ENCODE results near the gene CAMSAP1.

DNA sequence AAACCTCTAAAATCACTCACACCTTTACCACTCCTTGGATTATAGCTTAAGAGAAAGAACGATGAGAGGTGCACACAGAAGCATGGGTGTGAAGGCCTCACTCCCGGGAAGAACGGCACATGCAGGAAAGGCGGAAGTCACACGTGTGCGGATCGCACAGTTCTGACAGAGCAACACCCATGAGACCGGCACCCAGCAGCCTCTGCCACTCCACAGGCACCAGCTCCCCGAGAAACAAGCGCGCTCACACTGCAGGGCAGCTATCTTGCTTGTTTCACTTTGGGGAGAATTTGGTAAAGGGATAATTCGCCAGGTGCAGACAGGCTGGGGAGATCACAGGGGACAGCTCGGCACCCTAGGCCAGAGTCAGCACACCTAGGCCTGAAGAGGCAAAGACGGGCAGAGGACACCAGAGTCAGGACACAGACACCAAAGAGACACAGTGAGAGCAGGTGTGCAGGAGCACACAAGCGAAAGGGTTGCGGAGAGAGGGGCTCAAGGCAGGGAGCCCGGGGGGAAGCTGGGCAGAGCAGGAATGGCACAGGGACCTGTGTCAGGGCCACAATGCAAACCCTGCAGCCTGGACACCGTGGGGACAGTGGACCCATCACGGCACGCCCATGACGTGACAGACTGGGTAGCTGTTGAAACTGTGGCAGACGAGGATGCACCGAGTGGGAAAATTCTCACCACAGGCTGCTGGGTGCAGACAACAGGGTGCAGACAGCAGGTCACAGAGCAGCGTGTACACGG is 81.7 kb downstream of the CAMSAP1 start:
- TF ChIP-seq CTCF (IDR thresholded peaks at IDR 0.05 in 2 of 3, conservative IDR thresholded peaks at IDR 0.05 in 1 of 3; ENCODE audit: control insufficient read depth in 2 of 3, extremely low read depth in 1 of 3, insufficient read depth in 1 of 3, low read depth in 3 of 3, low read length in 3 of 3), result no peak
- TF ChIP-seq TCF7 (IDR thresholded peaks at IDR 0.05; ENCODE audit: borderline replicate concordance), result no peak
- TF ChIP-seq KLF5 (IDR thresholded peaks at IDR 0.05; ENCODE audit: partially characterized antibody), result no peak
- no peak for TF ChIP-seq POLR2AphosphoS2 (IDR thresholded peaks at IDR 0.05; ENCODE audit: low read depth, low read length)
- TF ChIP-seq POLR2A (IDR thresholded peaks at IDR 0.05; ENCODE audit: low read depth, low read length), result no peak
- TF ChIP-seq PBX3 (IDR thresholded peaks at IDR 0.05; ENCODE audit: insufficient replicate concordance, low read depth, low read length), result no peak
- TF ChIP-seq SIX5 (IDR thresholded peaks at IDR 0.05; ENCODE audit: low read depth, low read length, severe bottlenecking), result no peak
- TF ChIP-seq KDM1A (IDR thresholded peaks at IDR 0.05; ENCODE audit: borderline replicate concordance), result no peak
- TF ChIP-seq HCFC1 (IDR thresholded peaks at IDR 0.05; ENCODE audit: low read length), result no peak
- no peak for TF ChIP-seq NRF1 (conservative IDR thresholded peaks at IDR 0.05; ENCODE audit: low read depth, low read length)
